ENCODE measurements around the gene FAM53B. TPM values are rescaled to one million over a fixed set of nuclear protein-coding genes. Genes with fewer than 3 reads are reported as not detected.
A peak's percentile ranks its signal among the peaks of the same experiment; 100 is the strongest.

Gene FAM53B
- polyA plus RNA-seq, 1 of the 3 experiments (the other 2 are of a cell fraction), result 5.6 TPM

DNA sequence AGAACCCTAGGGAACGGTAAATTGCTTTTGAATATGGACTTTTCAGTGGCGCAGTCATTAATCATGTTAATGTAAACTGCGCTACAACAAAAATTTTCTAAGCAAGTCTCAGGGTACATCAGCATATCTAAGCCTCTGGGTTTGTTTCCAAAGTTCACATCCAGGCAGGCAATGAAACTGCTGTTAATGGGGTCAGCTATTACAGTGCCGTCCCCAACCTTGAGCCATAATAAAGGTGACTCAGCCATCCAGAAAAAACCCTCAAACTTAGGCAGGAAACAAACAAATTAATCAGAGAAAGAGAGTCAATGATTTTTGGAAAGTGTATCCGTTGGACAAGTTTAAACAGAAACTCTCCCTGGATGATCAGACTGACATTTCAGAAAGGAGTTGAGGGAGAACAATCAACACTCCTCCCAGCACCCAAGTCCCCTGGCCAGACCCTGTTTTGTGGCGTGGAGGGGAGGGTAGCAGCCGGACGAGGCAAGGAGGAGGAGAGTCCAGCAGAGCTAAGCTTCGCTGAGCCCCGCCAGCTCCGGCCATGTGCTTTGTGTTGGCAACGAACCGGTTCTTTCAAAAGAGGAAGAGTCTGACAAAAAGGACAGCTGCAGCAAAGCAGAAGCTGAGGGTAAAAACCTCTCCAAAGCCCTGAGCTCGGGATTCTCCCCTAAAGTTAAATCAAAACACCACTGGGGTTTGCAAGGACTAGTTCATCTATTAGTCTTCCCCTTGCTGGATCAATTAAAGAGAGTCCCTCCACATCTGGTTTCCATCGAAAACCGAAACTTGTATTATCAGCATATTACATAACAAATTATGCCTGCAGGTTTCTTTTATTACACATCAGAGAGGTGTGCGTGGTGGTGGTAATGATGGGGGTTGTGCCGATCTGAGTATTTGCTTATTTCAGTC is 3.6 kb downstream of the FAM53B start:
- no peak overlapping the region; the same call in 1 of the 2 replicates for H3K4me2 ChIP-seq
- no peak overlapping the region for H2AFZ ChIP-seq (ENCODE audit: low read depth)
- CTCF ChIA-PET, result interaction anchor here (0.7 to 7.9 kb wide), 42 partner anchors 10 to 249 kb away, joined by 3 to 192 read pairs (median 6); no protein-coding TSS in a partner anchor
- H3K27ac ChIP-seq (ENCODE audit: low read depth in 2 of 2, low read length in 1 of 2), result peak overlapping the region in 1 of 2 experiments; percentile 22; a peak in 2 of 4 replicates
- POLR2A ChIA-PET, result interaction anchor here (1.2 to 1.5 kb wide), 4 partner anchors 11 to 205 kb away, joined by 3 to 5 read pairs (median 4); no protein-coding TSS in a partner anchor
- no peaks in the 10 kb centered on the region for H3K9me3 ChIP-seq
- no peaks in the 10 kb centered on the region for H3K9me2 ChIP-seq
- no peaks in the 10 kb centered on the region for H3K27me3 ChIP-seq (ENCODE audit: insufficient read depth)
- no peak for DNase-seq
- peaks cover 16% of the 10 kb centered on the region for H3F3A ChIP-seq (replicated peaks; ENCODE audit: insufficient read depth)
- no peaks in the 10 kb centered on the region for H3K36me3 ChIP-seq (replicated peaks in 1 of 2; ENCODE audit: control insufficient read depth in 1 of 2, insufficient read depth in 2 of 2, low read length in 1 of 2)
- TF ChIP-seq YY1 (IDR thresholded peaks at IDR 0.05; ENCODE audit: low read depth) (no peak), FOXM1 (IDR thresholded peaks at IDR 0.05; ENCODE audit: low read depth) (no peak), RXRA (IDR thresholded peaks at IDR 0.05; ENCODE audit: borderline replicate concordance, low read depth) (no peak), RAD21 (IDR thresholded peaks at IDR 0.05; ENCODE audit: low read length) (no peak), GATA2 (CRISPR knock-in tag; IDR thresholded peaks at IDR 0.05) (no peak), NRF1 (IDR thresholded peaks at IDR 0.05; ENCODE audit: low read depth, low read length) (no peak), TEAD4 (IDR thresholded peaks at IDR 0.05; ENCODE audit: borderline replicate concordance, insufficient read depth) (no peak), GABPA (IDR thresholded peaks at IDR 0.05; ENCODE audit: low read depth) (no peak), EZH2phosphoT487 (IDR thresholded peaks at IDR 0.05; ENCODE audit: borderline replicate concordance, low read depth) (no peak), NFIC (IDR thresholded peaks at IDR 0.05; ENCODE audit: borderline replicate concordance) (no peak)
- TF ChIP-seq, protein P1, sequence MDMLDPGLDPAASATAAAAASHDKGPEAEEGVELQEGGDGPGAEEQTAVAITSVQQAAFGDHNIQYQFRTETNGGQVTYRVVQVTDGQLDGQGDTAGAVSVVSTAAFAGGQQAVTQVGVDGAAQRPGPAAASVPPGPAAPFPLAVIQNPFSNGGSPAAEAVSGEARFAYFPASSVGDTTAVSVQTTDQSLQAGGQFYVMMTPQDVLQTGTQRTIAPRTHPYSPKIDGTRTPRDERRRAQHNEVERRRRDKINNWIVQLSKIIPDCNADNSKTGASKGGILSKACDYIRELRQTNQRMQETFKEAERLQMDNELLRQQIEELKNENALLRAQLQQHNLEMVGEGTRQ (IDR thresholded peaks at IDR 0.05; ENCODE audit: borderline replicate concordance, low read depth, low read length), result no peak
- TF ChIP-seq, protein P2, sequence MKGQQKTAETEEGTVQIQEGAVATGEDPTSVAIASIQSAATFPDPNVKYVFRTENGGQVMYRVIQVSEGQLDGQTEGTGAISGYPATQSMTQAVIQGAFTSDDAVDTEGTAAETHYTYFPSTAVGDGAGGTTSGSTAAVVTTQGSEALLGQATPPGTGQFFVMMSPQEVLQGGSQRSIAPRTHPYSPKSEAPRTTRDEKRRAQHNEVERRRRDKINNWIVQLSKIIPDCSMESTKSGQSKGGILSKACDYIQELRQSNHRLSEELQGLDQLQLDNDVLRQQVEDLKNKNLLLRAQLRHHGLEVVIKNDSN (IDR thresholded peaks at IDR 0.05; ENCODE audit: borderline replicate concordance, low read depth), result no peak
- TF ChIP-seq, protein P3, sequence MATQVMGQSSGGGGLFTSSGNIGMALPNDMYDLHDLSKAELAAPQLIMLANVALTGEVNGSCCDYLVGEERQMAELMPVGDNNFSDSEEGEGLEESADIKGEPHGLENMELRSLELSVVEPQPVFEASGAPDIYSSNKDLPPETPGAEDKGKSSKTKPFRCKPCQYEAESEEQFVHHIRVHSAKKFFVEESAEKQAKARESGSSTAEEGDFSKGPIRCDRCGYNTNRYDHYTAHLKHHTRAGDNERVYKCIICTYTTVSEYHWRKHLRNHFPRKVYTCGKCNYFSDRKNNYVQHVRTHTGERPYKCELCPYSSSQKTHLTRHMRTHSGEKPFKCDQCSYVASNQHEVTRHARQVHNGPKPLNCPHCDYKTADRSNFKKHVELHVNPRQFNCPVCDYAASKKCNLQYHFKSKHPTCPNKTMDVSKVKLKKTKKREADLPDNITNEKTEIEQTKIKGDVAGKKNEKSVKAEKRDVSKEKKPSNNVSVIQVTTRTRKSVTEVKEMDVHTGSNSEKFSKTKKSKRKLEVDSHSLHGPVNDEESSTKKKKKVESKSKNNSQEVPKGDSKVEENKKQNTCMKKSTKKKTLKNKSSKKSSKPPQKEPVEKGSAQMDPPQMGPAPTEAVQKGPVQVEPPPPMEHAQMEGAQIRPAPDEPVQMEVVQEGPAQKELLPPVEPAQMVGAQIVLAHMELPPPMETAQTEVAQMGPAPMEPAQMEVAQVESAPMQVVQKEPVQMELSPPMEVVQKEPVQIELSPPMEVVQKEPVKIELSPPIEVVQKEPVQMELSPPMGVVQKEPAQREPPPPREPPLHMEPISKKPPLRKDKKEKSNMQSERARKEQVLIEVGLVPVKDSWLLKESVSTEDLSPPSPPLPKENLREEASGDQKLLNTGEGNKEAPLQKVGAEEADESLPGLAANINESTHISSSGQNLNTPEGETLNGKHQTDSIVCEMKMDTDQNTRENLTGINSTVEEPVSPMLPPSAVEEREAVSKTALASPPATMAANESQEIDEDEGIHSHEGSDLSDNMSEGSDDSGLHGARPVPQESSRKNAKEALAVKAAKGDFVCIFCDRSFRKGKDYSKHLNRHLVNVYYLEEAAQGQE (IDR thresholded peaks at IDR 0.05; ENCODE audit: low read depth, low read length), result no peak
- WGBS (ENCODE audit: low lambda C conversion rate), result 72% methylated on average over 18 of the region's 18 CpGs
- peaks cover 40% of the 10 kb centered on the region; the same call in 1 of the 2 replicates for H3K79me2 ChIP-seq (ENCODE audit: insufficient read depth)
- H4K20me1 ChIP-seq (ENCODE audit: insufficient read depth), result peaks cover 23% of the 10 kb centered on the region; the same call in 1 of the 2 replicates
- no peak overlapping the region for H3K4me3 ChIP-seq (ENCODE audit: low read depth in 2 of 2, low read length in 1 of 2)
- peaks cover 12 to 56% of the 10 kb centered on the region in 2 experiments; a peak in 2 of 4 replicates for H3K4me1 ChIP-seq (ENCODE audit: control insufficient read depth in 1 of 2, insufficient read depth in 2 of 2, low read depth in 1 of 2, low read length in 1 of 2)
- H3K9ac ChIP-seq, result no peak overlapping the region
